HepG2 (cell line): ENCODE data around the gene NNAT. TPM values are rescaled to one million over a fixed set of nuclear protein-coding genes. Genes with fewer than 3 reads are reported as not detected.

Experiments
- CHCHD3 ChIP-seq: sonication (generic); formaldehyde crosslinking; IDR thresholded peaks from 2 replicates; pipeline ENCODE4 v1.8.0; 2022; ENCODE audit warnings: mild to moderate bottlenecking, missing genetic modification reagents, moderate library complexity
- HNRNPL ChIP-seq: fragments of 200-400 bp; formaldehyde crosslinking; IDR thresholded peaks from 2 replicates; pipeline ENCODE4 v1.6.1; 2017; ENCODE audit warnings: mild to moderate bottlenecking, low read depth, low read length
- ISX ChIP-seq: sonication (generic); formaldehyde crosslinking; conservative IDR thresholded peaks from 2 replicates; pipeline ENCODE4 v1.5.0; 2020; ENCODE audit warnings: missing genetic modification reagents
- MIER2 ChIP-seq: IDR thresholded peaks from 2 replicates; pipeline ENCODE4 v1.6.1; 2016; ENCODE audit warnings: missing biosample characterization, missing genetic modification reagents
- POLR2A ChIP-seq, 2 experiments: IDR thresholded peaks; 2 replicates each; pipeline ENCODE4 v1.6.1; 2011; ENCODE audit warnings: low read depth in 2 of 2, low read length in 2 of 2, mild to moderate bottlenecking in 1 of 2, moderate library complexity in 1 of 2; ENCODE audit not compliant: insufficient read depth in 1 of 2
- ZNF101 ChIP-seq: sonication (generic); formaldehyde crosslinking; IDR thresholded peaks from 2 replicates; pipeline ENCODE4 v1.4.0; 2020; ENCODE audit warnings: mild to moderate bottlenecking, low read depth, missing genetic modification reagents, borderline replicate concordance
- ZNF335 ChIP-seq: sonication (generic); formaldehyde crosslinking; IDR thresholded peaks from 2 replicates; pipeline ENCODE4 v1.4.0; 2020; ENCODE audit warnings: missing genetic modification reagents
- ZNF557 ChIP-seq: sonication (generic); formaldehyde crosslinking; IDR thresholded peaks from 2 replicates; pipeline ENCODE4 v1.4.0; 2020; ENCODE audit warnings: missing genetic modification reagents
- ZNF577 ChIP-seq: sonication (generic); formaldehyde crosslinking; IDR thresholded peaks from 2 replicates; pipeline ENCODE4 v1.4.0; 2020; ENCODE audit warnings: mild to moderate bottlenecking, low read depth, missing genetic modification reagents, borderline replicate concordance
- ZNF749 ChIP-seq: sonication (generic); formaldehyde crosslinking; IDR thresholded peaks from 2 replicates; pipeline ENCODE4 v1.8.0; 2022; ENCODE audit warnings: mild to moderate bottlenecking, missing genetic modification reagents, moderate library complexity, borderline replicate concordance
- polyA plus RNA-seq, 8 experiments: library from polyadenylated mRNA; depleted of rRNA in 3 of 8; stranded (reverse) in 7 of 8; unstranded in 1 of 8; fragments of >200 nt; fragmentation: Illumina TruSeq in 4 of 8; extraction: Trizol in 4 of 8; gene quantifications; 2 replicates each; pipeline versions ENCODE4 v1.2.1 to v1.2.3, GENCODE V29; 2011 to 2016; ENCODE audit warnings: low read depth in 4 of 8, missing spikeins in 1 of 8, mixed read lengths in 1 of 8; ENCODE audit not compliant: insufficient read depth in 1 of 8
- total RNA-seq, 5 experiments: library from RNA; depleted of rRNA; stranded (reverse); fragments of >200 nt; fragmentation: Illumina TruSeq; extraction: Trizol; gene quantifications; 2 replicates each; pipeline ENCODE4 v1.2.3, GENCODE V29; 2016; ENCODE audit warnings: low read depth in 1 of 5
- TF ChIP-seq, protein P1 (sequence below), 2 experiments: sonication (generic) in 1 of 2; formaldehyde crosslinking in 1 of 2; IDR thresholded peaks; 2 replicates each; pipeline versions ENCODE4 v1.6.1 to v1.9.0; 2014 to 2022; ENCODE audit warnings: antibody characterized with exemption in 1 of 2, borderline replicate concordance in 1 of 2, inconsistent platforms in 1 of 2, low read depth in 1 of 2, missing genetic modification reagents in 1 of 2
- TF ChIP-seq, protein P2 (sequence below): sonication (generic); formaldehyde crosslinking; IDR thresholded peaks from 2 replicates; pipeline ENCODE4 v1.5.0; 2020; ENCODE audit warnings: missing genetic modification reagents
- TF ChIP-seq, protein P3 (sequence below): sonication (generic); formaldehyde crosslinking; IDR thresholded peaks from 2 replicates; pipeline ENCODE4 v1.5.1; 2020; ENCODE audit warnings: mild to moderate bottlenecking, moderate library complexity, missing genetic modification reagents
- TF ChIP-seq, protein P4 (sequence below): sonication (generic); formaldehyde crosslinking; IDR thresholded peaks from 2 replicates; pipeline ENCODE4 v1.5.0; 2020; ENCODE audit warnings: mild to moderate bottlenecking, missing genetic modification reagents
- TF ChIP-seq, protein P5 (sequence below): IDR thresholded peaks from 2 replicates; pipeline ENCODE4 v1.6.1; 2016; ENCODE audit warnings: mild to moderate bottlenecking, missing biosample characterization, missing genetic modification reagents

Gene NNAT
- total and polyA plus RNA-seq, 2 of the 13 experiments (the other 11 are each of a cell fraction or from before 2014, with no cell fraction given) = not detected

DNA sequence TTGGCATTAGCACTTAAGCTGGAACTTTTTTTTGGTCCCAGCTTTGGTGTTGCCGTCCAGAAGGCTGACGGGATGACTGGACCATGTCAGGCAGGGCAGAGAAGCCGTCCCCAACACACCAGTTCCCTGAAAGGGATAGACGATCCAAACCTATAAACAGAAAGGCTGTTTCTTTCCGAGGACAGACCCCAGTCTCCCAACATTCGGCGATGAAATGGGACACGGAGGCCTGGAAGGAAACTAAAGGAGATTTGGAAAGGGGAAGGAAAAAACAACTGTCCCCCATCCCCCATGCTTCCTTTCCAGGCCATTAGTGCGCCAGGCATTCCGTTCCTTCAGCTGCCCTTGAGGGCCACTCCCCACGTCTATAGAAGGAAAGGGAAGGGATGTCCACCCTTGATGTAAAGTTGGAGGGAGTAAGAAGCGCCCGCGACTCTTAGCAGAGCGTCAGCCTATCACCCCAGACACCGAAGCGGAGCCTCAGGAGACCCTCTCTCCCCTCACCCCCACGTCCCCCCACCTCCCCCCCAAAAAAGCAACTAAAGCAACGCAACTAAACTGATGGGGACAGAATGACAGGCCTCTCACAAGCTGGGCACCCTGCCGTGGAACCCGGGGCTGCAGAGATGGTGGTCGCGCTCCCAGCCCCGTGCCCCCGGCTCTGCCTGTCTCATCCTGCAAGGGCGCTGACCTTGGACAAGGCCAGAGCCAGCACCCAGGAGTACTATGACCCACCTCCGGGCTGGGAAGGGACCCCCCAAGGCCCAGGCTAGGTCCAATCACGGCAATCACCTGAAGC lies 6.0 kb downstream of the NNAT start (continued):
- TF ChIP-seq, protein P1, sequence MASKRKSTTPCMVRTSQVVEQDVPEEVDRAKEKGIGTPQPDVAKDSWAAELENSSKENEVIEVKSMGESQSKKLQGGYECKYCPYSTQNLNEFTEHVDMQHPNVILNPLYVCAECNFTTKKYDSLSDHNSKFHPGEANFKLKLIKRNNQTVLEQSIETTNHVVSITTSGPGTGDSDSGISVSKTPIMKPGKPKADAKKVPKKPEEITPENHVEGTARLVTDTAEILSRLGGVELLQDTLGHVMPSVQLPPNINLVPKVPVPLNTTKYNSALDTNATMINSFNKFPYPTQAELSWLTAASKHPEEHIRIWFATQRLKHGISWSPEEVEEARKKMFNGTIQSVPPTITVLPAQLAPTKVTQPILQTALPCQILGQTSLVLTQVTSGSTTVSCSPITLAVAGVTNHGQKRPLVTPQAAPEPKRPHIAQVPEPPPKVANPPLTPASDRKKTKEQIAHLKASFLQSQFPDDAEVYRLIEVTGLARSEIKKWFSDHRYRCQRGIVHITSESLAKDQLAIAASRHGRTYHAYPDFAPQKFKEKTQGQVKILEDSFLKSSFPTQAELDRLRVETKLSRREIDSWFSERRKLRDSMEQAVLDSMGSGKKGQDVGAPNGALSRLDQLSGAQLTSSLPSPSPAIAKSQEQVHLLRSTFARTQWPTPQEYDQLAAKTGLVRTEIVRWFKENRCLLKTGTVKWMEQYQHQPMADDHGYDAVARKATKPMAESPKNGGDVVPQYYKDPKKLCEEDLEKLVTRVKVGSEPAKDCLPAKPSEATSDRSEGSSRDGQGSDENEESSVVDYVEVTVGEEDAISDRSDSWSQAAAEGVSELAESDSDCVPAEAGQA (IDR thresholded peaks at IDR 0.05; ENCODE audit: low read depth) = no peak
- TF ChIP-seq, protein P1 (CRISPR knock-in tag; IDR thresholded peaks at IDR 0.05; ENCODE audit: borderline replicate concordance) = no peak
- TF ChIP-seq ZNF101 (CRISPR knock-in tag) (no peak), ZNF557 (0 out of 2 replicates have a peak, but pooled peaks have one; percentile 34), MIER2 (CRISPR knock-in tag) (no peak), ZNF577 (CRISPR knock-in tag) (peak; percentile 79; the same call in 1 of the 2 replicates), POLR2A (IDR thresholded peaks at IDR 0.05; ENCODE audit: insufficient read depth in 1 of 2, low read depth in 2 of 2, low read length in 2 of 2) (peak in 1 of 2 experiments; percentile 24; a peak in 2 of 4 replicates), CHCHD3 (no peak), ISX (no peak), ZNF335 (CRISPR knock-in tag) (no peak), HNRNPL (0 out of 2 replicates have a peak, but pooled peaks have one; percentile 29), ZNF749 (CRISPR knock-in tag) (no peak)
- TF ChIP-seq, protein P2, sequence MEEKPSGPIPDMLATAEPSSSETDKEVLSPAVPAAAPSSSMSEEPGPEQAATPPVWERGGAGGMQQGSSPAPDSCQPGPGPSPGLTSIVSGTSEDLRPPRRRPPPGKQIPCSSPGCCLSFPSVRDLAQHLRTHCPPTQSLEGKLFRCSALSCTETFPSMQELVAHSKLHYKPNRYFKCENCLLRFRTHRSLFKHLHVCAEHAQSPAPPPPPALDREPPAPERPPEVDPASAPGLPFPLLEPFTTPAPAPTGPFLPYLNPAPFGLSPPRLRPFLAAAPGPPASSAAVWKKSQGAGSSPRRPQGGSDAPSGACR (CRISPR knock-in tag) = 0 out of 2 replicates have a peak, but pooled peaks have one; percentile 28
- TF ChIP-seq, protein P3, sequence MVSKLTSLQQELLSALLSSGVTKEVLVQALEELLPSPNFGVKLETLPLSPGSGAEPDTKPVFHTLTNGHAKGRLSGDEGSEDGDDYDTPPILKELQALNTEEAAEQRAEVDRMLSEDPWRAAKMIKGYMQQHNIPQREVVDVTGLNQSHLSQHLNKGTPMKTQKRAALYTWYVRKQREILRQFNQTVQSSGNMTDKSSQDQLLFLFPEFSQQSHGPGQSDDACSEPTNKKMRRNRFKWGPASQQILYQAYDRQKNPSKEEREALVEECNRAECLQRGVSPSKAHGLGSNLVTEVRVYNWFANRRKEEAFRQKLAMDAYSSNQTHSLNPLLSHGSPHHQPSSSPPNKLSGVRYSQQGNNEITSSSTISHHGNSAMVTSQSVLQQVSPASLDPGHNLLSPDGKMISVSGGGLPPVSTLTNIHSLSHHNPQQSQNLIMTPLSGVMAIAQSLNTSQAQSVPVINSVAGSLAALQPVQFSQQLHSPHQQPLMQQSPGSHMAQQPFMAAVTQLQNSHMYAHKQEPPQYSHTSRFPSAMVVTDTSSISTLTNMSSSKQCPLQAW = no peak
- TF ChIP-seq, protein P4, sequence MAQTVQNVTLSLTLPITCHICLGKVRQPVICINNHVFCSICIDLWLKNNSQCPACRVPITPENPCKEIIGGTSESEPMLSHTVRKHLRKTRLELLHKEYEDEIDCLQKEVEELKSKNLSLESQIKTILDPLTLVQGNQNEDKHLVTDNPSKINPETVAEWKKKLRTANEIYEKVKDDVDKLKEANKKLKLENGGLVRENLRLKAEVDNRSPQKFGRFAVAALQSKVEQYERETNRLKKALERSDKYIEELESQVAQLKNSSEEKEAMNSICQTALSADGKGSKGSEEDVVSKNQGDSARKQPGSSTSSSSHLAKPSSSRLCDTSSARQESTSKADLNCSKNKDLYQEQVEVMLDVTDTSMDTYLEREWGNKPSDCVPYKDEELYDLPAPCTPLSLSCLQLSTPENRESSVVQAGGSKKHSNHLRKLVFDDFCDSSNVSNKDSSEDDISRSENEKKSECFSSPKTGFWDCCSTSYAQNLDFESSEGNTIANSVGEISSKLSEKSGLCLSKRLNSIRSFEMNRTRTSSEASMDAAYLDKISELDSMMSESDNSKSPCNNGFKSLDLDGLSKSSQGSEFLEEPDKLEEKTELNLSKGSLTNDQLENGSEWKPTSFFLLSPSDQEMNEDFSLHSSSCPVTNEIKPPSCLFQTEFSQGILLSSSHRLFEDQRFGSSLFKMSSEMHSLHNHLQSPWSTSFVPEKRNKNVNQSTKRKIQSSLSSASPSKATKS (CRISPR knock-in tag) = no peak
- TF ChIP-seq, protein P5, sequence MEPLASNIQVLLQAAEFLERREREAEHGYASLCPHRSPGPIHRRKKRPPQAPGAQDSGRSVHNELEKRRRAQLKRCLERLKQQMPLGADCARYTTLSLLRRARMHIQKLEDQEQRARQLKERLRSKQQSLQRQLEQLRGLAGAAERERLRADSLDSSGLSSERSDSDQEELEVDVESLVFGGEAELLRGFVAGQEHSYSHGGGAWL = no peak
